ENCODE data around the gene PMAIP1. TPM values are rescaled to one million over a fixed set of nuclear protein-coding genes. Genes with fewer than 3 reads are reported as not detected.
A peak's percentile ranks its signal among the peaks of the same experiment; 100 is the strongest.

PMAIP1 gene
- total RNA-seq, 2 experiments from 2014 or later = 25.3 to 26.7 TPM

DNA sequence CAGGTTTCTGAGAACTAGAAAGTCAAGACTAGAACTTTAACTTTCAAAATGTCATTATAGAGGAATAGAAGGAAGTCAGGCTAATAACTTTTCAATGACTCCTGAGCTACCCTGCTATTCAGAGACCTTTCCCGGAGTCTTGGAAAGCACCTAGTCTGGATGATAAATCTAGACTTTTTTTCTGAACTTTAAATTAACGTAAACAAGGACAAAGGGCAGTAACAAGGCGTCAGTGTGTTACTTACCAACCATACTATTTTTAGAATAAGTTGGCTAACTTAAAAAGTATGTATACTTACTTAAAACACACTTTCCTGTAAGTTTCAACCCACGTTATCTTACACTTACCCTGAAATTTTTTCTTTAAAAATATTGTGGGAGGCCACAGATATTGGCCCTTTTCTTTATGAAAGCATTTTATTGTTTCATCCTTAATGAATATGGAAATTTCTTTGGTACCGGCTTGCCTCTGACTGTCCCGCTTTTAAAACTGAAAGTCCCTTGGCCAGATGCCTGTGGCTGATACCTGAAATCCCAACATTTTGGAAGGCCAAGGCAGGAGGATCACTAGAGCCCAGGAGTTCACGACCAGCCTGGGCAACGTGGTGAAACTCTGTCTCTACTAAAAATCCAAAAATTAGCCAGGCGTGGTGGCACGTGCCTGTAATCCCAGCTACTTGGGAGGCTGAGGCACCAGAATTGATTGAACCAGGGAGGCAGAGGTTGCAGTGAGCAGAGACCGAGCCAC is 9.7 kb downstream of the PMAIP1 start:
- peaks cover 3% of the 10 kb centered on the region for H3K36me3 Mint-ChIP-seq
- peaks cover 29% of the 10 kb centered on the region for H3K4me1 Mint-ChIP-seq
- no peak for DNase-seq
- POLR2A ChIA-PET = no interaction called here
- no peak overlapping the region for H3K4me3 Mint-ChIP-seq
- H3K27me3 Mint-ChIP-seq = no peaks in the 10 kb centered on the region
- no peak overlapping the region for H3K27ac Mint-ChIP-seq
- peaks cover 2% of the 10 kb centered on the region for H3K9me3 Mint-ChIP-seq
- ATAC-seq (ENCODE audit: low read depth) = no peak

DNA sequence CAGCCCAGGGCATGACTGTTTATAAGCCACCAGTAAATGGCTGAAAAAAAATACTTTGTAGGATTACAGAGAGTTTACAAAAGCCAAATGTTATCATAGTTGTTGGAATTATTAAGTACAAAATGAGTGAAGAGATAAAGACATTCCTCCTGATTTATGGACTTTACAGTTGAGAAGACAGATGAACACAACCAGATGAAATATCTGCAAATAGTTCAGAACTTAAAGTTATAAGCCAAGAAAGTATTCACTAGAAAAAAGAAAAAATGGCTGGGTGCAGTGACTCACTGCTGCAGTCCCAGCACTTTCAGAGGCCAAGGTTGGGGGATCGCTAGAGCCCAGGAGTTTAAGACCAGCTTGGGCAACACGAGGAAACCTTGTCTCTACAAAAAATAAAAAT is 11.2 kb downstream of the PMAIP1 start:
- H3K9me3 Mint-ChIP-seq = peaks cover 2% of the 10 kb centered on the region
- POLR2A ChIA-PET = no interaction called here
- H3K27ac Mint-ChIP-seq = no peak overlapping the region
- H3K4me1 Mint-ChIP-seq = peaks cover 19% of the 10 kb centered on the region
- ATAC-seq (ENCODE audit: low read depth) (no peak), DNase-seq (no peak)
- H3K27me3 Mint-ChIP-seq = no peaks in the 10 kb centered on the region
- H3K4me3 Mint-ChIP-seq = no peak overlapping the region
- peaks cover 2% of the 10 kb centered on the region for H3K36me3 Mint-ChIP-seq

GRCh38 chr18:59911600-59911999 is 11.8 kb downstream of the PMAIP1 start:
- no peak for DNase-seq
- Mint-ChIP-seq H3K36me3 (peaks cover 2% of the 10 kb centered on the region), H3K4me1 (peaks cover 13% of the 10 kb centered on the region), H3K4me3 (no peak overlapping the region), H3K9me3 (peaks cover 2% of the 10 kb centered on the region), H3K27ac (no peak overlapping the region), H3K27me3 (no peaks in the 10 kb centered on the region)
- POLR2A ChIA-PET = no interaction called here
- ATAC-seq (ENCODE audit: low read depth) = no peak

GRCh38 chr18:59912007-59912550 is 12.3 kb downstream of the PMAIP1 start:
- H3K9me3 Mint-ChIP-seq = peaks cover 2% of the 10 kb centered on the region
- peaks cover 2% of the 10 kb centered on the region for H3K36me3 Mint-ChIP-seq
- no peaks in the 10 kb centered on the region for H3K27me3 Mint-ChIP-seq
- no peak overlapping the region for H3K27ac Mint-ChIP-seq
- ATAC-seq (ENCODE audit: low read depth) (no peak), DNase-seq (no peak)
- peaks cover 8% of the 10 kb centered on the region for H3K4me1 Mint-ChIP-seq
- no peak overlapping the region for H3K4me3 Mint-ChIP-seq
- POLR2A ChIA-PET = no interaction called here

DNA sequence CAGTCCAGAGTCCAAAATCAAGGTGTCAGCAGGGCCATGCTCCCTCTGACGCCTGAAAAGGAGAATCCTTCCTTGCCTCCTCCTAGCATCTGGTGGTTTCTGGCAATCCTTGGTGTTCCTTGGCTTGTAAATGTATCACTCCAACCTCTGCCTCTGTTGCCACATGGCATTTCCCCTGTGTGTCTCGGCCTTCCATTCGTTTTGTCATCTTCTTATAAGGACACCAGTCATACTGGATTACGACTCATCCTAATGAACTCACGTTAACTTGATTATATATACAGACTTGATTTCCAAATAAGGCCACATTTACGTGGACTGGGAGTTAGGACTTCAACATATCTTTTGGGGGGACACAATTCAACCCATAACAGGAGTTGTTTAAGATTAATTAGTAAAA is 15.8 kb downstream of the PMAIP1 start:
- H3K9me3 Mint-ChIP-seq = peaks cover 2% of the 10 kb centered on the region
- no peak overlapping the region for H3K4me3 Mint-ChIP-seq
- DNase-seq (no peak), ATAC-seq (ENCODE audit: low read depth) (no peak)
- H3K27me3 Mint-ChIP-seq = peaks cover 4% of the 10 kb centered on the region
- POLR2A ChIA-PET = no interaction called here
- no peaks in the 10 kb centered on the region for H3K36me3 Mint-ChIP-seq
- peaks cover 13% of the 10 kb centered on the region for H3K4me1 Mint-ChIP-seq
- H3K27ac Mint-ChIP-seq = no peak overlapping the region

- Mint-ChIP-seq H3K27me3 (peaks cover 5% of the 10 kb centered on the region), H3K9me3 (peaks cover 2% of the 10 kb centered on the region), H3K36me3 (no peaks in the 10 kb centered on the region), H3K27ac (no peak overlapping the region), H3K4me1 (peaks cover 19% of the 10 kb centered on the region), H3K4me3 (no peak overlapping the region)
- DNase-seq = no peak
- POLR2A ChIA-PET = no interaction called here
- no peak for ATAC-seq (ENCODE audit: low read depth)
Measured at GRCh38 chr18:59916746-59917145, 16.9 kb downstream of the PMAIP1 start.

DNA sequence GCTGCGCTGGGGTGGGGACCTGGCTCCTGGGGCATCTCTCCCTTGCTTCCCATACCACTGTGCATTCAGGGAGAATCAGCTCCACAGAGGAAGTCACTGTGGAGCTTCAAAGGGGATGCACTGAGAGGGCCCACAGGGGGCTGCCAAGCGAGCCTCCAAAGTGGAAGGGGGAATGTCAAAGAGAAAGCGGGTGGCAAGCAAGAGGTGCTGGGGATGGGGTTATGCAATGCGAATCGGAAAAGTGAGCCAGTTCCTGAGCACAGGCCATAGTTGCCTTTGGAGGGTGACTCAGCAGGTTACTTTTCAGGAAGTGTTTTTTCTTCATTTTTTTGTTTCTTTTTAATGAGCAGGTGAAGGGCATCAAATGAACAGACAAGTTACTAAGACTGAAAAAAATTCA is 17.6 kb downstream of the PMAIP1 start:
- DNase-seq = no peak
- peaks cover 2% of the 10 kb centered on the region for H3K9me3 Mint-ChIP-seq
- no peak overlapping the region for H3K27ac Mint-ChIP-seq
- no peaks in the 10 kb centered on the region for H3K36me3 Mint-ChIP-seq
- H3K27me3 Mint-ChIP-seq = peaks cover 9% of the 10 kb centered on the region
- H3K4me1 Mint-ChIP-seq = peaks cover 22% of the 10 kb centered on the region
- POLR2A ChIA-PET = no interaction called here
- ATAC-seq (ENCODE audit: low read depth) = no peak
- no peak overlapping the region for H3K4me3 Mint-ChIP-seq

DNA sequence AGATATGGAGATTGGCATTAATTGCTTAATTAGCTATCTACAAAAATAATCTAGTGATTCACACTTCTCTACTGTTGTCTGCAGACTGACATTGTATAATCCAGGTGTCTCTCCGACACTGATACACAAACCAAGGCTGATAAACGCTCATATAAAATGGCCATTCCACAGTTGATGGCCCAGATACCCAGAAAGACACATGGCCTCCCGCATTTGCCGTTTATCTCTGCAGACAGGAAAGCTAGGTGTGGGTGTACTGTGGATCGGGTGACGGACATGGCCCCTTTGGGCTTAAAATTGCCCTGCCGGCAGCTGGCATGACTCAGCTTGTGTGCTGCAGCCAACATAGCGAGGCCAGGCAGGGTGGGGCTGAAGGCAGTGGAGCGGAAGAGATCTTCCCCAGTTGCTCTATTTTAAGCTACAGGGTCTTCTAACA is 18.5 kb downstream of the PMAIP1 start:
- Mint-ChIP-seq H3K4me3 (no peak overlapping the region), H3K36me3 (no peaks in the 10 kb centered on the region), H3K27ac (peak overlapping the region; percentile 41), H3K9me3 (no peaks in the 10 kb centered on the region), H3K27me3 (peaks cover 15% of the 10 kb centered on the region), H3K4me1 (peaks cover 27% of the 10 kb centered on the region)
- no peak for DNase-seq
- POLR2A ChIA-PET = interaction anchor here (1.0 to 1.9 kb wide), 3 partner anchors 13 to 19 kb away, joined by 3 to 12 read pairs (median 4); no protein-coding TSS in a partner anchor
- ATAC-seq (ENCODE audit: low read depth) = peak; percentile 51

GRCh38 chr18:59918997-59919396 is 19.2 kb downstream of the PMAIP1 start:
- ATAC-seq (ENCODE audit: low read depth) = no peak
- Mint-ChIP-seq H3K27me3 (peaks cover 21% of the 10 kb centered on the region), H3K27ac (no peak overlapping the region), H3K4me3 (no peak overlapping the region), H3K36me3 (no peaks in the 10 kb centered on the region), H3K9me3 (no peaks in the 10 kb centered on the region), H3K4me1 (peaks cover 30% of the 10 kb centered on the region)
- POLR2A ChIA-PET = interaction anchor here (1.0 to 1.9 kb wide), 3 partner anchors 14 to 20 kb away, joined by 3 to 12 read pairs (median 4); no protein-coding TSS in a partner anchor
- no peak for DNase-seq

DNA sequence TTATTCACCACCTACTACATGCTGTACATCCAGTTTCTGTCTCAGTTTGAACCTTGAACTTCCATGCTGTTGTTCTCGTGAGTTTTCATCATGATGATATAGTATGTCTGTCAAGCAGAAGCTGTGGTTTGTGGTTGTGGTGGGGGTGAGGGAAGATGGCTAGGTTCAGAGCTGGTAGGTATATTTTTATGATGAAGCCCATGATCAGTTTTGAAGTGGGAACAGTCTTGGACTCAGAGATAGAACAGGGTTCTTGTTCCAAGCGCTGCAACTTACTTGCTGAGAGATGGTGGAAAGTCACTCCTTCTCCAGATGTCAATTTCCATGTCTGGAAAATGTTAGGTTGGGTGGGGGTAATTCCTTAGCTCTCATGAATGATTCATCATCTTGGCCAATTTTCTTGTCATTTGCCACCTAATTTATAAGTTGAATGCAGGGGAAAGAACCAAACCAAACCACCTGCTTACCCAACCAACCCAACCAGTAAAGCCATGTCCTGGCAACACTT is 21.6 kb downstream of the PMAIP1 start:
- H3K9me3 Mint-ChIP-seq = no peaks in the 10 kb centered on the region
- no peaks in the 10 kb centered on the region for H3K36me3 Mint-ChIP-seq
- H3K27ac Mint-ChIP-seq = peak overlapping the region; percentile 10
- H3K27me3 Mint-ChIP-seq = peaks cover 26% of the 10 kb centered on the region
- H3K4me1 Mint-ChIP-seq = peaks cover 30% of the 10 kb centered on the region
- DNase-seq (peak; percentile 48), ATAC-seq (ENCODE audit: low read depth) (peak; percentile 77)
- POLR2A ChIA-PET = interaction anchor here (1.6 to 3.0 kb wide), 2 partner anchors 16 to 21 kb away, joined by 11 to 28 read pairs; partner anchors contain the start of gene PMAIP1
- peak overlapping the region; percentile 3 for H3K4me3 Mint-ChIP-seq

- Mint-ChIP-seq H3K36me3 (no peaks in the 10 kb centered on the region), H3K4me1 (peaks cover 21% of the 10 kb centered on the region), H3K4me3 (no peak overlapping the region), H3K27ac (no peak overlapping the region), H3K27me3 (peaks cover 32% of the 10 kb centered on the region), H3K9me3 (no peaks in the 10 kb centered on the region)
- no peak for ATAC-seq (ENCODE audit: low read depth)
- POLR2A ChIA-PET = interaction anchor here (1.5 to 3.0 kb wide), 2 partner anchors 19 to 24 kb away, joined by 3 to 28 read pairs; partner anchors contain the start of gene PMAIP1
- DNase-seq = no peak
Measured at GRCh38 chr18:59923539-59924196, 23.9 kb downstream of the PMAIP1 start.

- Mint-ChIP-seq H3K4me1 (peaks cover 20% of the 10 kb centered on the region), H3K36me3 (no peaks in the 10 kb centered on the region), H3K9me3 (no peaks in the 10 kb centered on the region), H3K27me3 (peaks cover 36% of the 10 kb centered on the region), H3K4me3 (no peak overlapping the region), H3K27ac (no peak overlapping the region)
- no peak for DNase-seq
- POLR2A ChIA-PET = no interaction called here
- ATAC-seq (ENCODE audit: low read depth) = no peak
Measured at GRCh38 chr18:59926131-59926530, 26.3 kb downstream of the PMAIP1 start.

DNA sequence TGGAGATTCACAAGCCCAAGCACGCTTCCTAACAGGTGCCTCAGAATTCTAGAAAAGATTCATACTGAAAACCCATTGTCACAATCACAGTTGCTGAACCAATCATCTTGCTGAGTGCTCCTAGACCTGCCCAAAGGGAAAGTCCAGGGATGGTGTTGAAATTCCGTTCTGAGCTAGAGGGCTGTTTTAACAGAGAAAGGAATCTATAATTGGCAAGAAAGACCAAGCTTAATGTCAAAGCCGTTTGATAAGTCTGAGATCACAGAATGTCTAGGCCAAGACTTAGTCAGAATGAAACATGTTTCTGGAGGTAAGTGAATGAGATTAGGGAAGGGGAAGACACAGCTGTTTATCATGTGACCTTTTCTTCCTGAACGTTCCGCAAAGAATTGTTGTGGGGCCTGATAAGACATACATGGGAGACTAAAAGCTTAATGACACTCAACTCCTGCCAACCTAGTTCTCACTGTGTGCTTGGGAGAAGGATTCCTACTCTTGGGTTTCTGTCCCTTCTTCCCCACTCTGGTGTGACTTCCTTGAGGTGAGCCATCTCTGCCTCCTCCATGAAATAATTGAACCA is 27.5 kb downstream of the PMAIP1 start:
- no peak overlapping the region for H3K4me3 Mint-ChIP-seq
- no peak overlapping the region for H3K27ac Mint-ChIP-seq
- H3K9me3 Mint-ChIP-seq = no peaks in the 10 kb centered on the region
- H3K4me1 Mint-ChIP-seq = peaks cover 11% of the 10 kb centered on the region
- POLR2A ChIA-PET = no interaction called here
- peaks cover 34% of the 10 kb centered on the region for H3K27me3 Mint-ChIP-seq
- DNase-seq (no peak), ATAC-seq (ENCODE audit: low read depth) (no peak)
- no peaks in the 10 kb centered on the region for H3K36me3 Mint-ChIP-seq
